Measurements from ENCODE around the gene TWIST1.
A peak's percentile ranks its signal among the peaks of the same experiment; 100 is the strongest.

Gene TWIST1

GRCh38 chr7:19089797-19090196, 27.6 kb downstream of the TWIST1 start:
- no peaks in the 10 kb centered on the region for H3K27me3 ChIP-seq (replicated peaks)
- in situ Hi-C loops (cut with HindIII; ENCODE audit: low pct_ligation_motif_present, low sequenced_read_pairs), result no loop called here
- no peak for TF ChIP-seq CTCF (IDR thresholded peaks at IDR 0.05; ENCODE audit: low read depth, low read length, missing control alignments)

GRCh38 chr7:19089378-19089777, 28.1 kb downstream of the TWIST1 start:
- H3K27me3 ChIP-seq (replicated peaks), result no peaks in the 10 kb centered on the region
- TF ChIP-seq CTCF (IDR thresholded peaks at IDR 0.05; ENCODE audit: low read depth, low read length, missing control alignments), result no peak
- in situ Hi-C loops (cut with HindIII; ENCODE audit: low pct_ligation_motif_present, low sequenced_read_pairs), result no loop called here
- no peak for DNase-seq
- H3K27ac ChIP-seq, result no peak overlapping the region
- H3K36me3 ChIP-seq (replicated peaks), result no peaks in the 10 kb centered on the region
- no peak overlapping the region for H3K4me3 ChIP-seq (ENCODE audit: low read depth, low read length)

More at GRCh38 chr7:19089797-19090196, 27.6 kb downstream of the TWIST1 start:
- DNase-seq, result no peak
- H3K36me3 ChIP-seq (replicated peaks), result no peaks in the 10 kb centered on the region
- no peak overlapping the region for H3K4me3 ChIP-seq (ENCODE audit: low read depth, low read length)
- no peak overlapping the region for H3K27ac ChIP-seq

GRCh38 chr7:19080093-19080492, 37.3 kb downstream of the TWIST1 start:
- no peaks in the 10 kb centered on the region for H3K36me3 ChIP-seq (replicated peaks)
- DNase-seq, result no peak
- in situ Hi-C loops (cut with HindIII; ENCODE audit: low pct_ligation_motif_present, low sequenced_read_pairs), result no loop called here

GRCh38 chr7:19079066-19079465, 38.4 kb downstream of the TWIST1 start:
- H3K27me3 ChIP-seq (replicated peaks), result no peaks in the 10 kb centered on the region
- no peak for TF ChIP-seq CTCF (IDR thresholded peaks at IDR 0.05; ENCODE audit: low read depth, low read length, missing control alignments)
- H3K27ac ChIP-seq, result no peak overlapping the region
- peak; percentile 18 for DNase-seq
- H3K4me3 ChIP-seq (ENCODE audit: low read depth, low read length), result no peak overlapping the region
- in situ Hi-C loops (cut with HindIII; ENCODE audit: low pct_ligation_motif_present, low sequenced_read_pairs), result no loop called here
- H3K36me3 ChIP-seq (replicated peaks), result no peaks in the 10 kb centered on the region

More at GRCh38 chr7:19080093-19080492, 37.3 kb downstream of the TWIST1 start:
- no peak overlapping the region for H3K27ac ChIP-seq
- H3K4me3 ChIP-seq (ENCODE audit: low read depth, low read length), result no peak overlapping the region
- no peak for TF ChIP-seq CTCF (IDR thresholded peaks at IDR 0.05; ENCODE audit: low read depth, low read length, missing control alignments)
- no peaks in the 10 kb centered on the region for H3K27me3 ChIP-seq (replicated peaks)

- no peak overlapping the region for H3K4me3 ChIP-seq (ENCODE audit: low read depth, low read length)
- in situ Hi-C loops (cut with HindIII; ENCODE audit: low pct_ligation_motif_present, low sequenced_read_pairs), result no loop called here
- H3K27me3 ChIP-seq (replicated peaks), result no peaks in the 10 kb centered on the region
- peak; percentile 35 for TF ChIP-seq CTCF (IDR thresholded peaks at IDR 0.05; ENCODE audit: low read depth, low read length, missing control alignments)
- no peak for DNase-seq
- H3K36me3 ChIP-seq (replicated peaks), result no peaks in the 10 kb centered on the region
- no peak overlapping the region for H3K27ac ChIP-seq
Observed at GRCh38 chr7:19069842-19070241, 47.6 kb downstream of the TWIST1 start.

GRCh38 chr7:19066170-19066569, 51.3 kb downstream of the TWIST1 start:
- no peak overlapping the region for H3K27ac ChIP-seq
- in situ Hi-C loops (cut with HindIII; ENCODE audit: low pct_ligation_motif_present, low sequenced_read_pairs), result no loop called here
- no peak for DNase-seq
- no peak overlapping the region for H3K4me3 ChIP-seq (ENCODE audit: low read depth, low read length)
- TF ChIP-seq CTCF (IDR thresholded peaks at IDR 0.05; ENCODE audit: low read depth, low read length, missing control alignments), result no peak
- H3K36me3 ChIP-seq (replicated peaks), result no peaks in the 10 kb centered on the region
- H3K27me3 ChIP-seq (replicated peaks), result no peaks in the 10 kb centered on the region

Data from brain microvascular endothelial cell (primary cell).